Esophagus squamous epithelium (tissue), 5 donors: Measurements from ENCODE around the gene CREBRF. TPM values are rescaled to one million over a fixed set of nuclear protein-coding genes. Genes with fewer than 3 reads are reported as not detected.

ENCODE experiments used
- DNase-seq: peaks from one replicate; lab custom pipeline; 2025; lab: John Stamatoyannopoulos, UW
- H3K27ac ChIP-seq, 4 donors: fragments of 200-600 bp; sonication (generic); one replicate each; pipeline ENCODE4 v1.5.1; 2016 to 2019; ENCODE audit warnings: mild to moderate bottlenecking in 1 of 4
- H3K27me3 ChIP-seq, 4 donors: fragments of 200-600 bp; sonication (generic); 1 replicate in 3 of 4; 2 replicates in 1 of 4; pipeline versions ENCODE4 v1.5.1 to v1.6.0; 2017 to 2021; ENCODE audit warnings: antibody characterized with exemption in 1 of 4
- H3K36me3 ChIP-seq, 3 donors: fragments of 200-600 bp; sonication (generic); one replicate each; pipeline ENCODE4 v1.5.1; 2016 to 2019
- H3K4me1 ChIP-seq, 3 donors: fragments of 200-600 bp; sonication (generic); one replicate each; pipeline ENCODE4 v1.5.1; 2017 to 2019
- H3K4me3 ChIP-seq, 4 donors: fragments of 200-600 bp; sonication (generic); 1 replicate in 3 of 4; 2 replicates in 1 of 4; pipeline ENCODE4 v1.5.1; 2016 to 2019; ENCODE audit warnings: mild to moderate bottlenecking in 2 of 4, moderate library complexity in 1 of 4
- H3K9me3 ChIP-seq, 3 donors: fragments of 200-600 bp; sonication (generic); one replicate each; pipeline ENCODE4 v1.5.1; 2016 to 2019
- POLR2A ChIP-seq, 4 donors: fragments of 450-650 bp; IDR thresholded peaks; one replicate each; pipeline ENCODE4 v1.6.1; 2017; ENCODE audit warnings: antibody characterized with exemption in 4 of 4, mild to moderate bottlenecking in 4 of 4, moderate library complexity in 3 of 4
- WGBS, 2 donors: methylation state at CpG; one replicate each; pipeline ENCODE4 v1.1.5; 2018; 5-methylcytosine and 5-hydroxymethylcytosine counted together
- intact Hi-C: fragments of 100-400 bp; cut with DNase I; formaldehyde crosslinking; loops from one replicate; pipeline ENCODE4 v1.15.0; 2022
- total RNA-seq, 4 donors: library from RNA; depleted of rRNA; stranded (reverse); fragments of >200 nt; gene quantifications; one replicate each; pipeline ENCODE4 v1.1.0, GENCODE V29; 2016
- TF ChIP-seq, protein P1 (sequence below), 6 experiments: fragments of 450-650 bp in 4 of 6; fragments of 200-600 bp in 2 of 6; sonication (generic) in 2 of 6; IDR thresholded peaks; one replicate each; pipeline ENCODE4 v1.5.1; 2016 to 2019; ENCODE audit warnings: antibody characterized with exemption in 6 of 6, mild to moderate bottlenecking in 4 of 6, moderate library complexity in 4 of 6
- donor health status: DM: yes; HTN: yes; CAD: no.

The CREBRF gene
- total RNA-seq, 4 donors from 2014 or later = 2.7 to 28.4 (median 7.9) TPM

DNA sequence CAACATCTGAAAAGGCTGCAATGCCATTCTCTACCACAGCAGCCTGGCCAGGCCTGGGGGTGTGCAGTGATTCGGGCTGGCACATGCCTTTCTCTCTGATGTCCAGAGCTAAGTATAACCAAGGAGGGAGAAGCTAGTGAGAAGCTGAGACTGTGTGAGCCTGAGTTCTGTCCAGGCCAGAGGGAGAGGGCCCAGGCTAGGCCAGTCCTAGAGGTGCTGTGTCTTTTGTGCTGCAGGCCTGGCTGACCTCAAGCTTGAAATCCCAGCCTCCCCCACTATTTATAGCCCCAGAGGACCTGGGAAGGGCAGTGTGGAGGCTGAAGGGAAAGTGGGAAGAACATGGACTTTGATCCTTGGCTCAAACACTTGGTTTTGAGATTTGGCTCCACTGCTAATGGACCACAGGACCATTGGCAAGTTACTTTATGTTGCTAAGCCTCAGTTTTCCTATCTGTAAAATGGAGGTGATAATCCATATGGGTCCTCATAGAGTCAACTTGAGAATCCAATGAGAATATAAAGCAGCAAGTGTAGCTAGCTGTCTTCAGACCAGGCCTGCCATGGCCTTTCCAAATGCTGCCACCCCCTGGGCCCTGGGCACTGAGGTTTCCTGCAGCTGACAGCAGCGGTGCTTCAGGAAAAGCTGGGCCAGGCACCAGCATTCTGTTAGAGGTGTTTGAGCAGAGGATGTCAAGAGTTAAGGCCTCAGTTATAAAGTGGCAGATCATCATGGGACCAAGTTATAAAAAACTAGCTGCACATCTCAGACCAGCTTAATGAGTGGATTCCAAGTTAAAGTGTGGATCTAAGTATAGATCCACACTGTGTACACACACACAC, 109.2 kb downstream of the CREBRF start:
- WGBS, 2 donors = 80 to 95% methylated on average over 2 of the region's 2 CpGs
- Histone ChIP-seq H3K27ac (no peak overlapping the region), H3K4me1 (no peaks in the 10 kb centered on the region), H3K9me3 (no peaks in the 10 kb centered on the region), H3K4me3 (no peak overlapping the region), H3K27me3 (no peaks in the 10 kb centered on the region), H3K36me3 (peaks cover 0 to 49% (median 17%) of the 10 kb centered on the region in 3 donors)
- TF ChIP-seq, protein P1, sequence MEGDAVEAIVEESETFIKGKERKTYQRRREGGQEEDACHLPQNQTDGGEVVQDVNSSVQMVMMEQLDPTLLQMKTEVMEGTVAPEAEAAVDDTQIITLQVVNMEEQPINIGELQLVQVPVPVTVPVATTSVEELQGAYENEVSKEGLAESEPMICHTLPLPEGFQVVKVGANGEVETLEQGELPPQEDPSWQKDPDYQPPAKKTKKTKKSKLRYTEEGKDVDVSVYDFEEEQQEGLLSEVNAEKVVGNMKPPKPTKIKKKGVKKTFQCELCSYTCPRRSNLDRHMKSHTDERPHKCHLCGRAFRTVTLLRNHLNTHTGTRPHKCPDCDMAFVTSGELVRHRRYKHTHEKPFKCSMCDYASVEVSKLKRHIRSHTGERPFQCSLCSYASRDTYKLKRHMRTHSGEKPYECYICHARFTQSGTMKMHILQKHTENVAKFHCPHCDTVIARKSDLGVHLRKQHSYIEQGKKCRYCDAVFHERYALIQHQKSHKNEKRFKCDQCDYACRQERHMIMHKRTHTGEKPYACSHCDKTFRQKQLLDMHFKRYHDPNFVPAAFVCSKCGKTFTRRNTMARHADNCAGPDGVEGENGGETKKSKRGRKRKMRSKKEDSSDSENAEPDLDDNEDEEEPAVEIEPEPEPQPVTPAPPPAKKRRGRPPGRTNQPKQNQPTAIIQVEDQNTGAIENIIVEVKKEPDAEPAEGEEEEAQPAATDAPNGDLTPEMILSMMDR (IDR thresholded peaks at IDR 0.05) = no peak
- TF ChIP-seq POLR2A (IDR thresholded peaks at IDR 0.05) = no peak
- intact Hi-C loops = no loop called here
- DNase-seq = no peak

DNA sequence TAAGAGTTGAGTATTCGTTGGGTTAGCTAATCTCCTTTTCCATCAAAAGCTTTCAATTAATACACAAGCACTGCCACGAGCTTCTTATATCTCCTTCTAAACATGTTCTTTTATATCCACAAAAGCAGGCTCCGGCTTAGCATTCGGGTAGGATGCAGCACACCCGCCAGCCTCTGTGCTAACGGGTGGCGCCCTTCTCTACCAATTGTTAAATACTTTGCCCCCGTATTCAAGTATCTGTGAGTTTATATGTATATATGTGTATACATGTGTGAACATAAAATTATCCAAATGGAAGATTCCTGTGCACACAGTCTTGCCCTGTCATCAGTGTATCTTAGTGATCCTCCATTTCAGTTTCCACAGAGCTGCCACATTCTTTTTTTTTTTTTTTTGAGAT, 116.0 kb downstream of the CREBRF start:
- H3K9me3 ChIP-seq = no peaks in the 10 kb centered on the region
- H3K27ac ChIP-seq = no peak overlapping the region
- no peaks in the 10 kb centered on the region for H3K36me3 ChIP-seq
- TF ChIP-seq POLR2A (IDR thresholded peaks at IDR 0.05) = no peak
- TF ChIP-seq, protein P1 (IDR thresholded peaks at IDR 0.05) = no peak
- no peak for DNase-seq
- H3K4me3 ChIP-seq = no peak overlapping the region
- H3K4me1 ChIP-seq = no peaks in the 10 kb centered on the region
- intact Hi-C loops = no loop called here
- peaks cover 0 to 3% (median 0%) of the 10 kb centered on the region in 4 donors for H3K27me3 ChIP-seq
- WGBS, 2 donors = 74 to 80% methylated on average over 8 of the region's 8 CpGs

DNA sequence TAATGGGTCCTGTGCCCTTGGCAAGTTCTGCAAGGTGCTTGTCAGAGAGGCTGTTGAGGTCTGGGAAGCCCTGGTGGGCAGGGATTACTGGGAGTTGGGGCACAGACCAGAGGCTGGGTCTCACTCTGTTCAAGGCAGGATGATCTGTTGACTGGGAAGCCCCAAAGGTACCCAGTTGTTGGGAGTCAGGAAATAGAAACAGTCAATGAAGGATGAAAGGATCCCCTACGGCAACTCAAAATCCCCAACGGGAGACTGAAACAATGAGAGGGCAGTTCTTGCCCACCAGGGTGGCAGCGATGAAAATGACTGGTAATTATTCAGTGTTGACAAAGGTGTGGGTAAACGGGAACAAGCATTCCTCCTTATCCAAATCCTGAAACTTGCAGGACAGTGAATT, 119.4 kb downstream of the CREBRF start:
- no peak for DNase-seq
- WGBS, 2 donors = 24 to 36% methylated on average over 4 of the region's 4 CpGs

DNA sequence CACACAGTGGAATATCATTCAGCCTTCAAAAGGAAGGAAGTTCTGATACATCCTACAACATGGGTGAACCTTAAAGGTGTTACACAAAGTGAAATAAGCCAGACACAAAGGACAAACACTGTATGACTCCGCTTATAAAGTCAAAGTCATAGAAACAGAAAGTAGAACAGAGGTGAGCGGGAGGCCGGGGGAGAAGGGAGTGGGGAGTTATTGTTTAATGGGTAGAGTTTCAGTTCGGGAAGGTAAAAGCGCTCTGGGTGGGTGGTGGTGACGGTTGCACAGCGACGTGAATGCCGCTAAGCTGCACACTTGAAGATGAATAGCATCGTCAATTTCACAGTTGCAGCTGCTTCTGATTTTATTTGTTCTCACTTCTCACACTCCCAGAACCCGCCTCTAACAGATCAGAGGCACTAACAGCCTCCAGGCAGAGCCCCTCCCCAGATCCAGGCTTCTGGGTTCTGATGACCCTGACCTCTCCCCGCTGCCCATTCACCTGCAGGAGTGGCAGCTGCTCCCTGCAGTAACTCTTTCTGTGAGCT, 122.3 kb downstream of the CREBRF start:
- no peak for DNase-seq

More for the DNA sequence above, 119.4 kb downstream of the CREBRF start:
- no peaks in the 10 kb centered on the region for H3K4me1 ChIP-seq
- intact Hi-C loops = no loop called here
- H3K9me3 ChIP-seq = peaks cover 0 to 3% (median 0%) of the 10 kb centered on the region in 3 donors
- no peak overlapping the region for H3K27ac ChIP-seq
- peaks cover 0 to 3% (median 0%) of the 10 kb centered on the region in 4 donors for H3K27me3 ChIP-seq
- no peak overlapping the region for H3K4me3 ChIP-seq
- TF ChIP-seq, protein P1 (IDR thresholded peaks at IDR 0.05) = no peak
- TF ChIP-seq POLR2A (IDR thresholded peaks at IDR 0.05) = no peak
- no peaks in the 10 kb centered on the region for H3K36me3 ChIP-seq

More for the DNA sequence above, 122.3 kb downstream of the CREBRF start:
- intact Hi-C loops = no loop called here
- Histone ChIP-seq H3K4me3 (no peak overlapping the region), H3K27me3 (peaks cover 0 to 3% (median 0%) of the 10 kb centered on the region in 4 donors), H3K36me3 (no peaks in the 10 kb centered on the region), H3K9me3 (peaks cover 0 to 6% (median 0%) of the 10 kb centered on the region in 3 donors), H3K4me1 (no peaks in the 10 kb centered on the region), H3K27ac (no peak overlapping the region)
- TF ChIP-seq, protein P1 (IDR thresholded peaks at IDR 0.05) = no peak
- no peak for TF ChIP-seq POLR2A (IDR thresholded peaks at IDR 0.05)
- 73 to 83% methylated on average over 11 to 12 of the region's 12 CpGs for WGBS, 2 donors
